ENCODE measurements around the gene MPHOSPH8.

The MPHOSPH8 gene

DNA sequence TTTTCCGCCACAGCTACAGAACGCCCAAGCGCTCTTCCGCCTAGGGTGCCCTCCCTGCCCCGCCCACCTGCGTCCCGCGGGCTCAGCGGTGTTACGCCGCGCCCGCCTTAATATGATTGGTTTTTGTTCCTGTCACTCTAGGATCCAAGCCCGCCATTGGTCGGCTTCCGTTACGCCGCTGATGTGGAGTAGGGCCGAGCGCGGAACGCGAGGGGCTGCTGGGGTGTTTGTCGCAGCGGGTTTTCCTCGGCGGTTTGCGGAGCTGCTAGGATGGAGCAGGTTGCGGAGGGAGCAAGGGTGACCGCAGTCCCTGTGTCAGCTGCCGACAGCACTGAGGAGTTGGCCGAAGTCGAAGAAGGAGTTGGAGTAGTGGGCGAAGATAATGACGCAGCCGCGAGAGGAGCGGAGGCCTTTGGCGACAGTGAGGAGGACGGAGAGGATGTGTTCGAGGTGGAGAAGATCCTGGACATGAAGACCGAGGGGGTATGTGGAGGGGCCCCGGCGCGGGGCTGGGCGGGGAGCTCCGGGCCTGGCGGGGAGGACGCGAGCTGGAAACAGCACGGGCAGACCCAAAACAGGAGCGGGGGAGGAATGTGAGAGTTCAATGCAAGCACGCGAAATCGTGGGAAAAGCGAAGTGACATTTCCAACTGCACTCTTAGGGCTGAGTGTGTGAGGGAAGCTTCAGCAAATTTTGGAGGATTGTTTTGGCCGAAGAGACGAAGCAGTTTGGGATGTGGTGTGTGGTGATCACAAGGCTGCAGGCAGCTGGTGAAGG, at the start of gene MPHOSPH8:
Gene MPHOSPH8 (plus strand): TSS at position 181 of the 777 bp plus-strand sequence. CDS start 90 bp downstream, at position 271.
- peak; percentile 88 to 92 (median 90) for DNase-seq (ENCODE audit: low read depth in 3 of 3)

- DNase-seq (ENCODE audit: low read depth in 3 of 3), result peak; percentile 65 to 79 (median 73)
Measured at GRCh38 chr13:19586904-19587634, 46.4 kb upstream of the MPHOSPH8 start.

GRCh38 chr13:19587635-19588300, 45.7 kb upstream of the MPHOSPH8 start:
- no peak for DNase-seq (ENCODE audit: low read depth in 3 of 3)

- DNase-seq (ENCODE audit: low read depth in 3 of 3), result no peak
Measured at GRCh38 chr13:19589312-19589711, 44.1 kb upstream of the MPHOSPH8 start.

DNA sequence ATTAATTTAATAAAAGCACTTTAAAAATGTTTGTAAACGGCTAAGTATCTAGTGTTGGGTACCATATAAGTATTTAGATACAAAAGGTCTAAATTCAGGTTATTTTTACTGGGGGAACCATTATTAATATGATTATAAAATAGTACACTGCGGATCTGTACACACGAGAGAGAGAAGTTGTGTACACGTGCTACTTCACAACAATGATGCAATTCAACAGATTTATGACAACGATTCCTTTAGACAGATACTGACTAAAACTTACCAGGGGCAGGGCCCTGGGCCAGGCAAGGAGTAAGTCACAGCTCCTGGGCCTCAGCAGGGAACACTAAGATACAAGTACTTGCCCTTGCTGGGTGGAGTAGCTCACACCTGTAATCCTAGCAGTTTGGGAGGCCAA, 43.0 kb upstream of the MPHOSPH8 start:
- DNase-seq (ENCODE audit: low read depth in 3 of 3), result no peak

GRCh38 chr13:19591864-19592263, 41.6 kb upstream of the MPHOSPH8 start:
- DNase-seq (ENCODE audit: low read depth in 3 of 3), result no peak

DNA sequence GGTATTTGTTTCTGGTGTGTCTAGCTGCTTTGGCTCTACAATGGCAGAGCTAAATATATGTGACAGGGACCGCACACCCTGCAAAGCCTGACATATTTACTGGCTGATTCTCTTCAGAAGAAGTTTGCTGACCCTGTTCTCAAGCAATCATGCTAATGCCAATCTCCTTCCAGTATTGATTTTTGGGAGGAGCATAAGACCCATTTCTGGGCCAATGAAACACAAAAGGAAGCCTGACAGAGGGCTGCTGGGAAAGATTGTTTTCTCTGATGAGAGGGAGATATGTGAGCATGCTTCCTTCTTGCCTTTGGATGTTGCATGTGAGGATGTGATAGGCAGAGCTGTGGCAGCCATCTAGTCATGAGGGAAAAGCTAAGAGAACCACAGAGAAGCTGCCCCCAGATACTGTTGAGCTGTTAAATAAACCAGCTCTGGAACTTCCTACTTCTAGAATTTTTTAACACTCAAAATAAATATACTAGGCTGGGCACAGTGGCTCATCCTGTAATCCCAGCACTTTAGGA, 40.7 kb upstream of the MPHOSPH8 start:
- no peak for DNase-seq (ENCODE audit: low read depth in 3 of 3)

GRCh38 chr13:19596086-19596485, 37.4 kb upstream of the MPHOSPH8 start:
- DNase-seq (ENCODE audit: low read depth in 3 of 3), result no peak

- DNase-seq (ENCODE audit: low read depth in 3 of 3), result no peak
Measured at GRCh38 chr13:19596960-19597361, 36.5 kb upstream of the MPHOSPH8 start.

- no peak for DNase-seq (ENCODE audit: low read depth in 3 of 3)
Measured at GRCh38 chr13:19597523-19597922, 35.9 kb upstream of the MPHOSPH8 start.

DNA sequence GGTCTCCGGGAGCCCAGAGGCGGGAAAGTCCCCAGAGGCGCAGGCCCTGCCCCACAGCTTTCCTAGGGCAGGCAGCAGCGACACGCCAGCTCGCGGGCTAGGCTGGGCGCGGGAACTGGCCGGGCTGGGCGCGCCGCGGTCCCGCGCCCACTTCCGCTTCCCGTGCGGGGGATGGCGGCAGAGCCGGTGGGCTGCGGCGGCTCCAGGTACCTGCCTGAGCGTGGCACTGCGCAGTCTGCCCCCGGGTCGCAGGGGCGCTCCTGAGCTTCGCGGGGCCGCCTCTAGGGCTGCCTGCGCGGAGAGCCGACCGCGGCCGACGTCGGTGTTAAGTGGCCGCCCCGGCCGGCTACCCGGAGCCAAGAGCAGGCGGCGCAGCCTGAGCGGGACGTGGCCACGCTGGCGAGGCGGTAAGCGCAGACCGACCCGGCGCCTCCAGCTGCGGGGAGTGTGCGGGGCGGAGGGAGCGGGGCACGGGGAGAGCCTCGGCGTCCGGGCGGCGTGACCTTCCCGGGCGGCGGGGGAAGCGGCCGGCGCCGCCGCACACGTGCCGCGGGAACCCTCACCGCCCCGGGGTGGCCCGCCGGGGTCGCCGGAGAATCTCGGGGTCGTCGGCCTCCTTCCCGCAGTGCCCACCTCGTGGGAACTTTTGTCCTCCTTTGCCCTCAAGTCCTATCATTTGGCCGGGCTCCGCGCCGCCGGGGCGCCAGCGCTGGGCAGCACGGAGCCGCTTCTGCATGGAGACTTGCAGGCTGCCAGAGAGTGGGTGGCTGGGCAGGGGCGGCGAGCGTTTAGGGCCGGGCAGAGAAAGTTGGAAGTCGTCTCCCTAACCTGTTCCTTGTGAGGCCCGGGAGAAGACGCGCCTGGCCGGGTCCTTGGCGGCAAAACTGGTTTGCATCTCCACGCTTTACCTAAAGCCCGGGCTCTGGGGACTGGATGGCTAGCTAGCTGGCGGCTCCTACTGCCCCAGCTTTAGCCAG, 31.4 kb upstream of the MPHOSPH8 start:
- peak in 1 of 3 experiments; percentile 42 for DNase-seq (ENCODE audit: low read depth in 3 of 3)

DNA sequence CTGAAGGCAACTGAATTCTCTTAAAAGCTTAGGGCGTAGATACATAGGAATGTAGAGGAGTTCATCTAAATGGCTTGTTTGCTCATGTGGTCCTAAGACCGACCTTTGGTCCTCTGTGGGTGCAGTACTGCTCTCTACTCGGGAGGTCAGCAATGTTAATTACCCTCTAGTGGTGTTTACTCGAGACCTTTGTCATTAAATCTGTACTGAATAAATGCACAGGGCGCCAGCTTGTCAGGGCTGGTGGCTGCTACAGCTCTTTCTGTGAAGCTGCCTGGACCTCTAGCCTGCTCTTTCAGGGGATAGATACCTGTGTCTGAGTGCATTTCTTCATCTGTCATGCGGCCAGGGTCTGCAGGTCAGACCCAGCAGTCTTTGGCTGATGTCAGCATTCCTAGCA, 29.2 kb upstream of the MPHOSPH8 start:
- no peak for DNase-seq (ENCODE audit: low read depth in 3 of 3)

DNA sequence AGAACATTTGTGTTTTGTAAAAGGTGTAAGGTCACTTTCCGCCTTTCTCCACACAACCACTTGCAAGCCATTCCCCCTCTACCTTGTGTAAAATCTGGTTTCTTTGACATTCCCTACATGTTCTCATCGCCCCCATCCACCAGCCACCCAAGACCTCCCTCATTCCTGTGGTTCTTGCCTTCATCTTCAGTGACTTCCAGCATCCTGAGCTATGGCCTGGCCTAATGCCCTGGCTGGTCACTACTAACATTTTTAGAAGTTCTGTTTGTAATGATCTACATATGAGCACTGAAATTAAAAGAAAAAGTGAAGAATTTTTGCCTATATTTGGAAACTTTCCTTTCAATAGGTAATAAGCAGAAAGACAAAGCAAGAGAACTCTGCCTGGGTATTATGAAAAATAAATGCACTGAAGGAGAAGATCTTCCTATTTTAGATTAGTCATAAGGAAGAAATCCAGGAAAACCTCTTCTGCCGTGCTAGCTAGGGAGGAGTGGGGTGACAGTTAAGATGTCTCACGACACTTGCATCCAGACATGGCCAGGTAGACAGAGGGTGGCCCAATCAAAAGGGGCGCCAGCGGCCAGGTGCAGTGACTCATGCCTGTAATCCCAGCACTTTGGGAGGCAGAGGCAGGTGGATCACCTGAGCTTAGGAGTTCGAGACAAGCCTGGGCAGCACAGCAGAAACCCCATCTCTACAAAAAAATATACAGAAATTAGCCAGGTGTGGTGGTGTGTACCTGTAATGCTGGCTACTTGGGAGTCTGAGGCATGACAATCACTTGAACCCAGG, 28.1 kb upstream of the MPHOSPH8 start:
- DNase-seq (ENCODE audit: low read depth in 3 of 3), result no peak

- DNase-seq (ENCODE audit: low read depth in 3 of 3), result no peak
Measured at GRCh38 chr13:19606152-19606551, 27.3 kb upstream of the MPHOSPH8 start.

GRCh38 chr13:19606737-19607136, 26.7 kb upstream of the MPHOSPH8 start:
- no peak for DNase-seq (ENCODE audit: low read depth in 3 of 3)

- DNase-seq (ENCODE audit: low read depth in 3 of 3), result no peak
Measured at GRCh38 chr13:19607523-19608078, 25.9 kb upstream of the MPHOSPH8 start.

GRCh38 chr13:19618977-19619376, 14.5 kb upstream of the MPHOSPH8 start:
- no peak for DNase-seq (ENCODE audit: low read depth in 3 of 3)

- no peak for DNase-seq (ENCODE audit: low read depth in 3 of 3)
Measured at GRCh38 chr13:19622193-19622592, 11.3 kb upstream of the MPHOSPH8 start.

- DNase-seq (ENCODE audit: low read depth in 3 of 3), result no peak
Measured at GRCh38 chr13:19624265-19624664, 9.2 kb upstream of the MPHOSPH8 start.

DNA sequence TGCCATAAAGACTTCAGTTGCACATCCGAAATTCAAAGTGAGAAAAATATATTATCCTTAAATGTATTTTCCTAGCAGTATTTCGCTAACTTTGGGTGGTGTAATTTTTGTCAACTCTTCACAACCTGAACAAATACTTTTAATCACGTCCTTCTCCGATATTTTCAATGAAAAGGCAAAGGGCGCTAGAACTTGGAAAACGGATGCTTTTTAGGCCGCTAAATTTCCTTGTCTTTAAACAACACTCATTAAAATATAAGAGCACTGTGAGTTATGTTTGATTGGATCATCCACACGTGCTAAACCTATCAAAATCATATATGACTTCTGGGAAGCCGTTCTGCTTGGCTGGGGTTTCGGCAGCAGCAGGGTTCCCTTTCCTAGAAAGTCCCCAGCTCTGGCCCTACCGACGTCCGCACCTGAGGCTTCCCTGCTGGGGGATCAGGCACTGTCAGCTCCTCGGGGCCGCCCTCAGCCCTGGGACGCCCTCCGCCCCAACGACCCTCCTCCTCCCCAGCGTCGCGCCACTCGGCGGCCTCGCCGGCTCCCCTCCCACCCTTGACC, 462 bp upstream of the MPHOSPH8 start:
- DNase-seq (ENCODE audit: low read depth in 3 of 3), result no peak
